Ramos (cell line): ENCODE results near the gene CSF3.

Source experiments
- in situ Hi-C: fragments of 300-500 bp; cut with MboI; formaldehyde crosslinking; loops from one replicate; pipeline ENCODE4 v1.14.3; 2022; ENCODE audit warnings: low sequenced_read_pairs; ENCODE audit not compliant: unreplicated experiment

The CSF3 gene

GRCh38 chr17:40058186-40058784 is 43.0 kb downstream of the CSF3 start:
- in situ Hi-C loops: no loop called here

- in situ Hi-C loops: no loop called here
These were observed 43.6 kb downstream of the CSF3 start for GRCh38 chr17:40058865-40059264.

GRCh38 chr17:40059729-40060475 is 44.7 kb downstream of the CSF3 start:
- in situ Hi-C loops: no loop called here

DNA sequence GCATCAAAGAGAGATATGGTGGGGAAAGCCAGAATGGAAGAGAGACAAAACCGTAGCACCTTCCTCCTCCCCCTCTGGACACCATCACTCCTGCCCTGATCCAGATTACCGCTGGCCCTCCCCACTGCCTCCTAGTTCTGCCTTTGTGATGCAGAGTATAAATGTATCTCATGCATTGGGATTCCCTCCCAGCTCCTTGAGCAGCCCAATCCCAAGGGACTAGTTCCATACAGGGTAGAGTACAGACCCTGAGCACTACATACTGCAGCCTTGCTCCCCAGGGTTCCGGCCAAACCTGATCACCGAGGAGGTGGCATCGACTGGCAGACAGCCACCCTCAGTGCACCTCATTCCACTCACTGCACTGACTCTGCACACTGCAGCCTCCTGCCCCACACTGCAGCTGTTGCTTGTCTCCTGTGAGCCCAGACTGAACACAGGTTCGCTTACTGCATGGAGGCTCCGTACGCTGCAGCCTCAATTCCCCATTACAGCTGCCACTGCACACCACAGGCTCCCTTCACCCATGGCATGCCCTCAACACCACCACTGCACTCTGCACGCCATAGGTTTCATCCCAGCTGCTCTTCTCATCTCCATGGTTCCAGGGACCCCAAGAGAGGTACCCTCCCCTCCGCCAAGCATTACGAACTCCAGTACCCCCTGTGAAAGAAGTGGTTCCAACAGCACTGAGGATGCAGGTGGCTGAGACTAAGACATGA is 45.8 kb downstream of the CSF3 start:
- in situ Hi-C loops: no loop called here

GRCh38 chr17:40061609-40062038 is 46.4 kb downstream of the CSF3 start:
- in situ Hi-C loops: no loop called here

DNA sequence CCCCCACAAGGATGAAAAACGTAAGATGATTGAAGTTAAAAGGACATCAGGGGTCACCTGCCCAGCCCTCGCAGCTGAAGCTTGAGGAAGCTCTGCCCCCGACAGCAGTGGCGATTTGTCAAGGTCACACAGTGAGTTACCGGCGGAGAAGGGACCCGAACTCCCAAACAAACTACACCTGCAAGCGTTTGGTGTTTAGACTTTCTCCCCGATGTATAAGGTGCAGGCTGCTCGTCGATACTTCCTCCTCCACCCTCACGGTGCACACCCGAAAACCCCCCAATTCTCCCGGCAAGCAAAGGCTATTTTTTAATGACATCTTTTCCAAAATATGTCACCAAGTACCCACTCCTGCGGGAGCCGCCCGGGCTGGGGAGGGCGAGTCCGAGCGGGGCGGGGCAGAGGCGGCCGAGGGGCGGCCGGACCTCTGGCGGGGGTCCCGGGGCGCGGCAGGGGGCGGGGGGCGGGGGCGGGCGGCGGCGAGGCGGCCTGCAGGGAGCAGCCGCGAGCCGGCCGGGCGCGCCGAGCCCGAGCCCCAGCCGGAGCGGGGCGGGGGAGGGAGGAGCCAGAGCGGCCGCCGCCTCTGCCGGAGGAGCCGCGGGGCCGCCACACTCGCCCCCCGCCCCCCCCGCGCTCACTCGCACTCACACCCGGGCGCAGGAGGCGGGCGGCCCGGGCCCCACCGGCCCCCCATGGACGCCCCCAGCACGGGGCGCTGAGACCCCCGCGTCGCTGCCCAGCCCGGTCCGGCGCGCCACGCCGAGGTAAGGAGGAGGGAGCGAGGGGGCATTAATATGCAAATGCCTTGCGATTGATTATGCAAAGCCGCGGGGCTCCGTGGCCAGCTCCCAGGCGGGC is 47.3 kb downstream of the CSF3 start, which contains the start of gene THRA:
TSS of gene THRA (plus strand) at position 637 of the 858 bp plus-strand sequence. CDS start 11,524 bp downstream, outside the sequence.
- in situ Hi-C loops: no loop called here

DNA sequence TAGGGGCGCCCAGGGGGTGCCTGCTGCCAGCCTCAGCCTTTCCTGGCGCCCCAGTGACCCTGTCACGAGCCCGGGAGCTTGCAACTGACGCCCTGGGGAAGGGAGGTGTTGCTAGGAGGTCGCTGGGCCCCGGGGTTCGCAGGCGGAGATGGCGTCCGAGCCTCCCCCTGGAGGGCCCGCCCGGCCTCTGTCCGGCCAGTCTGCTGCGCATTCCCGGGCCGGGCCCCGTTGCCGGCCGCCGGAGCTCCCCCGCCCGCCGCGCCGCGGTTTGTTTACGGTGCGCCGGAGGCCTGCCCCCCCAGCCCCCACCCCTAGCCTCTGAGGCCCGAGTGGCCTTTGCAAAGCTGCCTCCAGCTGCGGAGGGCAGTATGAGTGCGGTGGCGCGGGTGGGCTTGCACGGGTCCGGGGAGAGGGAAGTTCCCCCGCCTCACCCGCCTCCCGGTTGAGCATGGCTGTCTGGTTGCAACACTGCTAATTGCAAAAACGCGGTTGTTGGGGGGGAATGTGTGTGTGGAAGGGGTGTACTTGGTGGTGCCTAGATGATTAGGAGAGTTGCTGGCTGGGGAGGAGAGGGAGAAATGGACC is 48.0 kb downstream of the CSF3 start:
- in situ Hi-C loops: no loop called here

DNA sequence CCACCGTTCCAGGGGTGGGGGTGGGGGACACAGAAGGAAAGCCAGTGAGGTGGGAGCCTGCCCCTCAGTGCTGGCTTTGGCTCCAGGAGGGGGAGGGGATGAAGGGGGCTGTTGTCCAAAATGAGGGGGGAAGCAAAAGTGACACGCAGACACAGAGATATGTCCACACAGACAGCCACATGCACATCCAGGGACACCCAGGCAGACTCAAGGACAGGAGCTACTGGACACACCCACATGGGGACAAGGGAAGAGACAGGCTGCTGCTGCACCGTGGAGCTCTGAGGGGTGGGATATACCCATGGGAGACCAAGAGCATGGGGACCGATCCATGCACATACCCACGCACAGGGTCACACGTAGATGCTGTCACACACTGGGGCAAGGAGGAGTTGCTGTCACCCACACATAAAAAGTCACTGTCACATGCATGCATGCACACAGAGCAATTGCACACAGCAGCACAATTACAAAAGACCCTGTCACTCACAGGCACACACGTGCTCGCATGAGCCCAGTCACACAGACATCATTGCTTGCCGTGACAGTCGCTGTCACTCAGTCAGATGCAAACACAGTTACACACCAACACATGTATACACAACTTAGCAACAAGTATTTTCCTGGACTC is 48.8 kb downstream of the CSF3 start:
- in situ Hi-C loops: no loop called here

DNA sequence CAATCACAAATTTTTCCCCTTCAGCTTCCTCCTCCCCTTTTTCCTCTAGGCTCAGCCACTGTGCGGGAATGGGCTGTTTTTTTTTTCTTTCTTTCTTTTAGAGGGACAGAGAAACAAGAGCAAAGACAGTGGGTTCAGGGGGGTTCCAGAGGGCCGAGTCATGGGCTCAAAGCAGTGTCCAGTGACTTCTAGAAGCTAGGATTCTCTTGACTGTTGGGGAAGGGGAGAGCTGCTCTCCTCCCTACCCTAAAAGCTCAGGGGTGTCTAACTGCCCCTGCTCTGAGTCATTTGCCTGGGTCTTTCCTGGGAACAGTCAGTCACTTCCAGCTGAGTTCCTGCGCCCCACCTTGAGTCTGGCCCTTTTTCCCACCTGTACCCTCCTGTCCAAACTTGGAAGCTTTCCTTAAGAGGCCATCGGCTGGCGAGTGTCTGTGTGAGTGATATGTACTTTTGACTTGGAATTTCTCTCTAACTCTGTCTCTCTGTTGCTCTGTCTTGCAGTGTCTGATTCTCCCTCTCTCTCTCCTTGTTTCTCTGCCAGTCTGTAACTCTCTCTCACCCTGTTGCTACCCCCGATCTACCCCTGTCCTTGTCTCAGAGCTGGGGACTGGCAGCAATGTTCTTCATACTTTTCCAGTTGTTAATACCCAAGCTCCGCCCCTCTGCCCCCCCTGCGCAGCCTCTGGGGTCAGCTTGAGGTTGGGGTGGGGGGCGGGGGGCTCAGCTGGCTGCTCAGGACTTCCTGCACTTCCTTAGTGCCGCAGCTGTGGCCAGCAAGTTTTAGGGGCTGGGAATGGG is 49.9 kb downstream of the CSF3 start:
- in situ Hi-C loops: no loop called here

- in situ Hi-C loops: no loop called here
These were observed 50.7 kb downstream of the CSF3 start for GRCh38 chr17:40065769-40066510.
